HG03280 (cell line): ENCODE results near the gene DISC1.
"Not testable (repeated sequence)": the region's sequence is repeated elsewhere in the genome, so short reads cannot be mapped to it uniquely, and the experiment has no call there.

ENCODE experiments used
- ATAC-seq: cut with Tn5 transposase; IDR thresholded peaks from one replicate; pipeline ENCODE4 v1.9.1; 2021; ENCODE audit warnings: mild to moderate bottlenecking, moderate library complexity; ENCODE audit not compliant: unreplicated experiment

DISC1 gene

GRCh38 chr1:231763456-231763855 lies 136.9 kb downstream of the DISC1 start:
- no peak for ATAC-seq

GRCh38 chr1:231765825-231766224 lies 139.2 kb downstream of the DISC1 start:
- not testable (repeated sequence) for ATAC-seq

GRCh38 chr1:231767471-231767870 lies 140.9 kb downstream of the DISC1 start:
- ATAC-seq = no peak

GRCh38 chr1:231768416-231768815 lies 141.8 kb downstream of the DISC1 start:
- ATAC-seq = no peak

- ATAC-seq = no peak
Measured at GRCh38 chr1:231770506-231771175, 144.1 kb downstream of the DISC1 start.

GRCh38 chr1:231774719-231775335 lies 148.2 kb downstream of the DISC1 start:
- ATAC-seq = no peak

GRCh38 chr1:231776010-231776756 lies 149.6 kb downstream of the DISC1 start:
- no peak for ATAC-seq

- ATAC-seq = no peak
Measured at GRCh38 chr1:231776757-231777062, 150.1 kb downstream of the DISC1 start.

GRCh38 chr1:231778009-231778719 lies 151.6 kb downstream of the DISC1 start:
- no peak for ATAC-seq

- no peak for ATAC-seq
Measured at GRCh38 chr1:231779081-231779480, 152.5 kb downstream of the DISC1 start.

- no peak for ATAC-seq
Measured at GRCh38 chr1:231781892-231782291, 155.3 kb downstream of the DISC1 start.

- not testable (repeated sequence) for ATAC-seq
Measured at GRCh38 chr1:231785073-231785472, 158.5 kb downstream of the DISC1 start.

GRCh38 chr1:231786126-231786525 lies 159.5 kb downstream of the DISC1 start:
- ATAC-seq = no peak

- no peak for ATAC-seq
Measured at GRCh38 chr1:231792634-231793033, 166.0 kb downstream of the DISC1 start.

GRCh38 chr1:231793893-231794292 lies 167.3 kb downstream of the DISC1 start:
- ATAC-seq = no peak

- no peak for ATAC-seq
Measured at GRCh38 chr1:231796141-231796540, 169.6 kb downstream of the DISC1 start.

GRCh38 chr1:231799363-231799986 lies 172.9 kb downstream of the DISC1 start:
- ATAC-seq = no peak

GRCh38 chr1:231800108-231800507 lies 173.5 kb downstream of the DISC1 start:
- ATAC-seq = no peak

- ATAC-seq = no peak
Measured at GRCh38 chr1:231801042-231801585, 174.5 kb downstream of the DISC1 start.

- ATAC-seq = no peak
Measured at GRCh38 chr1:231803353-231803752, 176.8 kb downstream of the DISC1 start.
